ENCODE measurements around the gene SAMD5.

Gene SAMD5

GRCh38 chr6:147603392-147604081, 95.0 kb downstream of the SAMD5 start:
- Histone ChIP-seq H3K27me3 (ENCODE audit: insufficient read depth, insufficient read length) (no peaks in the 10 kb centered on the region), H3K4me1 (ENCODE audit: insufficient read depth, insufficient read length) (no peaks in the 10 kb centered on the region), H3K4me3 (ENCODE audit: insufficient read length, low read depth) (no peak overlapping the region), H3K9me3 (ENCODE audit: insufficient read depth, low read length) (no peaks in the 10 kb centered on the region), H3K36me3 (ENCODE audit: insufficient read depth, insufficient read length, low read length) (no peaks in the 10 kb centered on the region), H3K9ac (ENCODE audit: insufficient read length, low read depth) (no peak overlapping the region)
- TF ChIP-seq ZNF274 (IDR thresholded peaks at IDR 0.05; ENCODE audit: low read depth, low read length): no peak
- no peak for TF ChIP-seq SUZ12 (IDR thresholded peaks at IDR 0.05; ENCODE audit: extremely low read depth, insufficient read depth, insufficient read length)
- no peak for TF ChIP-seq YY1 (IDR thresholded peaks at IDR 0.05; ENCODE audit: insufficient read depth, insufficient read length)
- DNase-seq (ENCODE audit: low read depth, low spot score): no peak

GRCh38 chr6:147604373-147604772, 95.9 kb downstream of the SAMD5 start:
- Histone ChIP-seq H3K9me3 (ENCODE audit: insufficient read depth, low read length) (no peaks in the 10 kb centered on the region), H3K36me3 (ENCODE audit: insufficient read depth, insufficient read length, low read length) (no peaks in the 10 kb centered on the region), H3K9ac (ENCODE audit: insufficient read length, low read depth) (no peak overlapping the region), H3K4me3 (ENCODE audit: insufficient read length, low read depth) (no peak overlapping the region), H3K27me3 (ENCODE audit: insufficient read depth, insufficient read length) (no peaks in the 10 kb centered on the region), H3K4me1 (ENCODE audit: insufficient read depth, insufficient read length) (no peaks in the 10 kb centered on the region)
- no peak for DNase-seq (ENCODE audit: low read depth, low spot score)
- no peak for TF ChIP-seq ZNF274 (IDR thresholded peaks at IDR 0.05; ENCODE audit: low read depth, low read length)
- no peak for TF ChIP-seq SUZ12 (IDR thresholded peaks at IDR 0.05; ENCODE audit: extremely low read depth, insufficient read depth, insufficient read length)
- no peak for TF ChIP-seq YY1 (IDR thresholded peaks at IDR 0.05; ENCODE audit: insufficient read depth, insufficient read length)

DNA sequence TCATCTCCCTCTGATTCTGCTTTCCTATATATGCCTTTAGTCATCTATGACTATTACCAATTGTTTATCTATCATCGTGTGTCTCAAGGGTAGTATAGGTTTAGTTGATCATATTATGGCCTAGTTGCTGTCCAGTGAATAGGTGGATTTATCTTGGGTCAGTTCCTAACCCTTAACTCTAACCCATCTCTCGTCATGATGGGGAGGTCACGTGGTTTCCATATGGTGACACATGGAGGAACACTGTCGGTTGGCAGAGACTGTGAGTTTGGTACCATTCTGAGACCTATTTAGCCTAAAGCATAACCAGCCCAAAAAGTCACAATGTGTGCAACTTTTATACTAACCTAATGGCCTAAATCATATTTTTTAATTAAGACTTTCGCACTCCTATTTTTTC, 103.5 kb downstream of the SAMD5 start:
- Histone ChIP-seq H3K27me3 (ENCODE audit: insufficient read depth, insufficient read length) (no peaks in the 10 kb centered on the region), H3K9ac (ENCODE audit: insufficient read length, low read depth) (no peak overlapping the region), H3K4me3 (ENCODE audit: insufficient read length, low read depth) (no peak overlapping the region), H3K4me1 (ENCODE audit: insufficient read depth, insufficient read length) (no peaks in the 10 kb centered on the region), H3K9me3 (ENCODE audit: insufficient read depth, low read length) (no peaks in the 10 kb centered on the region), H3K36me3 (ENCODE audit: insufficient read depth, insufficient read length, low read length) (no peaks in the 10 kb centered on the region)
- TF ChIP-seq YY1 (IDR thresholded peaks at IDR 0.05; ENCODE audit: insufficient read depth, insufficient read length): no peak
- no peak for TF ChIP-seq SUZ12 (IDR thresholded peaks at IDR 0.05; ENCODE audit: extremely low read depth, insufficient read depth, insufficient read length)
- TF ChIP-seq ZNF274 (IDR thresholded peaks at IDR 0.05; ENCODE audit: low read depth, low read length): no peak
- DNase-seq (ENCODE audit: low read depth, low spot score): no peak

- no peaks in the 10 kb centered on the region for H3K4me1 ChIP-seq (ENCODE audit: insufficient read depth, insufficient read length)
- no peaks in the 10 kb centered on the region for H3K9me3 ChIP-seq (ENCODE audit: insufficient read depth, low read length)
- DNase-seq (ENCODE audit: low read depth, low spot score): no peak
- no peaks in the 10 kb centered on the region for H3K27me3 ChIP-seq (ENCODE audit: insufficient read depth, insufficient read length)
- H3K9ac ChIP-seq (ENCODE audit: insufficient read length, low read depth): no peak overlapping the region
- no peaks in the 10 kb centered on the region for H3K36me3 ChIP-seq (ENCODE audit: insufficient read depth, insufficient read length, low read length)
- no peak for TF ChIP-seq YY1 (IDR thresholded peaks at IDR 0.05; ENCODE audit: insufficient read depth, insufficient read length)
- no peak for TF ChIP-seq SUZ12 (IDR thresholded peaks at IDR 0.05; ENCODE audit: extremely low read depth, insufficient read depth, insufficient read length)
- TF ChIP-seq ZNF274 (IDR thresholded peaks at IDR 0.05; ENCODE audit: low read depth, low read length): no peak
- H3K4me3 ChIP-seq (ENCODE audit: insufficient read length, low read depth): no peak overlapping the region
Observed at GRCh38 chr6:147614501-147614900, 106.0 kb downstream of the SAMD5 start.

GRCh38 chr6:147615659-147616456, 107.4 kb downstream of the SAMD5 start:
- no peak overlapping the region for H3K9ac ChIP-seq (ENCODE audit: insufficient read length, low read depth)
- H3K9me3 ChIP-seq (ENCODE audit: insufficient read depth, low read length): no peaks in the 10 kb centered on the region
- no peaks in the 10 kb centered on the region for H3K27me3 ChIP-seq (ENCODE audit: insufficient read depth, insufficient read length)
- no peak for TF ChIP-seq YY1 (IDR thresholded peaks at IDR 0.05; ENCODE audit: insufficient read depth, insufficient read length)
- TF ChIP-seq SUZ12 (IDR thresholded peaks at IDR 0.05; ENCODE audit: extremely low read depth, insufficient read depth, insufficient read length): no peak
- TF ChIP-seq ZNF274 (IDR thresholded peaks at IDR 0.05; ENCODE audit: low read depth, low read length): no peak
- no peaks in the 10 kb centered on the region for H3K36me3 ChIP-seq (ENCODE audit: insufficient read depth, insufficient read length, low read length)
- no peaks in the 10 kb centered on the region for H3K4me1 ChIP-seq (ENCODE audit: insufficient read depth, insufficient read length)
- DNase-seq (ENCODE audit: low read depth, low spot score): no peak
- no peak overlapping the region for H3K4me3 ChIP-seq (ENCODE audit: insufficient read length, low read depth)

DNA sequence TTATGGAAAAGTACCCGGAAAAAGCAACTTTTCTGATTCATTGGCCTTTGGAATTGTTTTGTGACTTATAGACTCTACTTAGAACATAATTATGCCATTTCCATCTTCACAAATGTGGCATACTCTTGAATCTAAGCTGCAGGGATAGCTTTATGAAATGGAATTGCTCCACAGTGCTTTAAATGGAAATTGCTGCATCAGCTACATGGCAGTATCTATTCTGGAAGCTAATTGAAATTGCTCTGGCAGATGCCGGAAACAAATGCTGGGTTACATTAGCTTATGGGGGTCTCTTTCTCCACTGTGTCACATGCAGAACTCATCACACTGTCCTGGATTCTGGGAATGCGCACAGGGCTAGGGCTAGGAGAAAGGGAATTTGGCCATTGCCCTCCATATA, 108.9 kb downstream of the SAMD5 start:
- H3K4me1 ChIP-seq (ENCODE audit: insufficient read depth, insufficient read length): no peaks in the 10 kb centered on the region
- no peaks in the 10 kb centered on the region for H3K9me3 ChIP-seq (ENCODE audit: insufficient read depth, low read length)
- H3K36me3 ChIP-seq (ENCODE audit: insufficient read depth, insufficient read length, low read length): no peaks in the 10 kb centered on the region
- no peak overlapping the region for H3K9ac ChIP-seq (ENCODE audit: insufficient read length, low read depth)
- no peak for DNase-seq (ENCODE audit: low read depth, low spot score)
- H3K27me3 ChIP-seq (ENCODE audit: insufficient read depth, insufficient read length): no peaks in the 10 kb centered on the region
- no peak for TF ChIP-seq YY1 (IDR thresholded peaks at IDR 0.05; ENCODE audit: insufficient read depth, insufficient read length)
- no peak for TF ChIP-seq SUZ12 (IDR thresholded peaks at IDR 0.05; ENCODE audit: extremely low read depth, insufficient read depth, insufficient read length)
- no peak for TF ChIP-seq ZNF274 (IDR thresholded peaks at IDR 0.05; ENCODE audit: low read depth, low read length)
- no peak overlapping the region for H3K4me3 ChIP-seq (ENCODE audit: insufficient read length, low read depth)

DNA sequence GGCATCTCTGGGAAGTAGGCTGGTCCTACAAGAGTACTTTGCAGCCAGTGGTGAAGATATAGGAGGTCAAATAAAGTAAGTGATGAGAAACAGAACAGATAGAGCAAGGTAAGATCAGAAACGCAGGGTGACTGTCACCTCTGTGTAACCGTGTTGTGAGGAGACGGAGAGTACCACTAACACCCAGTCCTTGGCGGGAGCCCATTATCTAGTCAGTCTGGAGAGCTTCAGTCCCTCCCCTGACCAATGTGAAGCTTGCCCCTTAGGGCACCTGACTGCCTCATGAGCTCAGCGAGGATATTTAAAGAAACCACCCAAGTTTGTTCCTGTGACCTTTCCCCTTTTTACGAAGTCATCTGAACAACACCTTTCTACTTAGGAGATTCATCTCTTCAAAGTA, 110.0 kb downstream of the SAMD5 start:
- no peak overlapping the region for H3K4me3 ChIP-seq (ENCODE audit: insufficient read length, low read depth)
- no peaks in the 10 kb centered on the region for H3K4me1 ChIP-seq (ENCODE audit: insufficient read depth, insufficient read length)
- no peaks in the 10 kb centered on the region for H3K27me3 ChIP-seq (ENCODE audit: insufficient read depth, insufficient read length)
- DNase-seq (ENCODE audit: low read depth, low spot score): no peak
- no peak overlapping the region for H3K9ac ChIP-seq (ENCODE audit: insufficient read length, low read depth)
- TF ChIP-seq SUZ12 (IDR thresholded peaks at IDR 0.05; ENCODE audit: extremely low read depth, insufficient read depth, insufficient read length) (no peak), YY1 (IDR thresholded peaks at IDR 0.05; ENCODE audit: insufficient read depth, insufficient read length) (no peak), ZNF274 (IDR thresholded peaks at IDR 0.05; ENCODE audit: low read depth, low read length) (no peak)
- H3K9me3 ChIP-seq (ENCODE audit: insufficient read depth, low read length): no peaks in the 10 kb centered on the region
- H3K36me3 ChIP-seq (ENCODE audit: insufficient read depth, insufficient read length, low read length): no peaks in the 10 kb centered on the region
